HCT116 (cell line): Measurements from ENCODE around the gene C1orf50. TPM values are rescaled to one million over a fixed set of nuclear protein-coding genes. Genes with fewer than 3 reads are reported as not detected.

Experiments
- ATAC-seq: fragments of 200-7000 bp; cut with Tn5 transposase; 2 replicates; pipeline ENCODE4 v1.9.1; 2020; ENCODE audit warnings: mild to moderate bottlenecking, moderate library complexity
- BruUV-seq: library from RNA; stranded (reverse); fragments of 400-500 nt; replicated peaks from 2 replicates; lab custom pipeline; 2021; lab: Mats Ljungman, UMichigan
- CTCF ChIA-PET: fragments of 300-600 bp; sonication (Branson Sonifier 250); formaldehyde crosslinking; loops from one replicate; lab custom pipeline; 2021; ENCODE audit warnings: antibody characterized with exemption; lab: Charles Lee
- POLR2A ChIA-PET: fragments of 300-600, 350-600 bp; sonication (Branson Sonifier 250); formaldehyde crosslinking; loops from one replicate; lab custom pipeline; 2021; ENCODE audit warnings: antibody characterized with exemption; lab: Charles Lee
- RAD21 ChIA-PET, 2 experiments: fragments of 300-600 bp; sonication (Branson Sonifier 250); formaldehyde crosslinking; loops; one replicate each; lab custom pipeline; 2023; ENCODE audit warnings: low total read pairs in 2 of 2; ENCODE audit not compliant: uncharacterized antibody in 2 of 2, unreplicated experiment in 2 of 2, low non-redundant PET in 1 of 2; lab: Charles Lee
- DNase-seq: peaks from one replicate; pipeline ENCODE4 v3.0.0-alpha.2; 2010; ENCODE audit warnings: low read depth, low spot score
- H2AFZ ChIP-seq: fragments of 200-600 bp; shearing (Covaris generic), sonication (generic); 2 replicates; pipeline ENCODE4 v1.6.1; 2017; ENCODE audit warnings: low read depth, mixed run types, mixed read lengths, antibody characterized with exemption, low read length; ENCODE audit not compliant: poor library complexity, severe bottlenecking
- H3K27ac ChIP-seq: 2 replicates; pipeline ENCODE4 v1.5.1; 2012; ENCODE audit warnings: low read depth, low read length
- H3K27me3 ChIP-seq: fragments of 200-600 bp; sonication (generic); 2 replicates; pipeline ENCODE4 v1.6.1; 2016; ENCODE audit warnings: mixed run types, low read length, mixed read lengths; ENCODE audit not compliant: insufficient read depth
- H3K36me3 ChIP-seq, 2 experiments: fragments of 200-500 bp in 1 of 2; fragments of 200-600 bp in 1 of 2; sonication (Bioruptor generic) in 1 of 2; sonication (generic) in 1 of 2; 2 replicates each; pipeline versions ENCODE4 v1.5.1 to v1.6.1; 2014 to 2016; ENCODE audit warnings: low read length in 2 of 2, inconsistent platforms in 1 of 2, mixed read lengths in 1 of 2, mixed run types in 1 of 2; ENCODE audit not compliant: insufficient read depth in 2 of 2, control insufficient read depth in 1 of 2
- H3K4me1 ChIP-seq, 2 experiments: fragments of 200-600 bp in 1 of 2; sonication (generic) in 1 of 2; 2 replicates each; pipeline versions ENCODE4 v1.5.1 to v1.6.1; 2012 to 2017; ENCODE audit warnings: low read length in 2 of 2, inconsistent platforms in 1 of 2, mild to moderate bottlenecking in 1 of 2, mixed read lengths in 1 of 2, mixed run types in 1 of 2, moderate library complexity in 1 of 2; ENCODE audit not compliant: insufficient read depth in 2 of 2, control insufficient read depth in 1 of 2
- H3K4me2 ChIP-seq: fragments of 200-600 bp; sonication (generic); 2 replicates; pipeline ENCODE4 v1.6.1; 2017; ENCODE audit warnings: mixed run types, low read length, mixed read lengths
- H3K4me3 ChIP-seq, 2 experiments: fragments of 200-600 bp in 1 of 2; sonication (generic) in 1 of 2; replicated peaks in 1 of 2; 2 replicates each; pipeline ENCODE4 v1.5.1; 2011 to 2016; ENCODE audit warnings: low read length in 2 of 2, control low read depth in 1 of 2, low read depth in 1 of 2, mild to moderate bottlenecking in 1 of 2, mixed read lengths in 1 of 2, mixed run types in 1 of 2
- H3K79me2 ChIP-seq: fragments of 200-600 bp; sonication (generic); 2 replicates; pipeline ENCODE4 v1.6.1; 2017; ENCODE audit warnings: mild to moderate bottlenecking, mixed run types, low read length, moderate library complexity, mixed read lengths; ENCODE audit not compliant: insufficient read depth
- H3K9ac ChIP-seq: fragments of 200-600 bp; sonication (generic); 2 replicates; pipeline ENCODE4 v1.6.1; 2016; ENCODE audit warnings: low read length, mixed read lengths
- H3K9me2 ChIP-seq: fragments of 200-600 bp; sonication (generic), shearing (Covaris generic); 2 replicates; pipeline ENCODE4 v1.6.1; 2017; ENCODE audit warnings: mixed run types, mild to moderate bottlenecking, moderate library complexity; ENCODE audit not compliant: insufficient read depth
- H3K9me3 ChIP-seq, 2 experiments: fragments of 200-500 bp in 1 of 2; fragments of 200-600 bp in 1 of 2; sonication (Bioruptor generic) in 1 of 2; sonication (generic) in 1 of 2; 2 replicates each; pipeline ENCODE4 v1.6.1; 2014 to 2017; ENCODE audit warnings: low read length in 2 of 2, mixed read lengths in 2 of 2, inconsistent platforms in 1 of 2, low read depth in 1 of 2, mild to moderate bottlenecking in 1 of 2, mixed run types in 1 of 2, moderate library complexity in 1 of 2; ENCODE audit not compliant: control insufficient read depth in 1 of 2, insufficient read depth in 1 of 2
- H4K20me1 ChIP-seq: fragments of 200-600 bp; sonication (generic), shearing (Covaris generic); 2 replicates; pipeline ENCODE4 v1.6.1; 2017; ENCODE audit warnings: mixed run types, mild to moderate bottlenecking, moderate library complexity; ENCODE audit not compliant: insufficient read depth
- ATF3 ChIP-seq: IDR thresholded peaks from 2 replicates; pipeline ENCODE4 v1.6.1; 2012
- EZH2 ChIP-seq: fragments of 200-600 bp; sonication (generic); IDR thresholded peaks from 2 replicates; pipeline ENCODE4 v1.6.1; 2017; ENCODE audit warnings: antibody characterized with exemption, mixed run types
- MAX ChIP-seq: IDR thresholded peaks from 2 replicates; pipeline ENCODE4 v1.6.1; 2012
- SIN3A ChIP-seq: IDR thresholded peaks from 2 replicates; pipeline ENCODE4 v1.6.1; 2012; ENCODE audit warnings: low read depth
- ZBTB33 ChIP-seq: IDR thresholded peaks from 2 replicates; pipeline ENCODE4 v1.6.1; 2011; ENCODE audit warnings: mild to moderate bottlenecking, low read length, moderate library complexity; ENCODE audit not compliant: insufficient replicate concordance; ENCODE audit errors: extremely low read depth
- intact Hi-C: fragments of 100-400 bp; cut with micrococcal nuclease; formaldehyde crosslinking; loops from 2 replicates; pipeline ENCODE4 v1.10.0; 2022
- total RNA-seq: library from RNA; stranded (reverse); gene quantifications from one replicate; pipeline ENCODE4 v1.2.1, GENCODE V29; 2021; ENCODE audit not compliant: unreplicated experiment

The C1orf50 gene
- total RNA-seq, 1 experiment from 2014 or later, result 5.8 TPM

- no peak for ATAC-seq
- no peak overlapping the region for H3K27ac ChIP-seq
- no peaks in the 10 kb centered on the region for H3K9me3 ChIP-seq
- H3K27me3 ChIP-seq, result no peaks in the 10 kb centered on the region
- no peak overlapping the region for H3K4me2 ChIP-seq
- H3K4me1 ChIP-seq, result 0 out of 4 replicates have a peak, but pooled peaks cover 0 to 5% of the 10 kb centered on the region in 2 experiments
- H2AFZ ChIP-seq, result no peak overlapping the region
- H3K4me3 ChIP-seq, result no peak overlapping the region
- POLR2A ChIA-PET, result interaction anchor here (0.5 kb wide), 1 partner anchor 7 kb away, joined by 3 read pairs; no protein-coding TSS in a partner anchor
- no peak for DNase-seq
- H3K9me2 ChIP-seq, result no peaks in the 10 kb centered on the region
- H3K9ac ChIP-seq, result no peak overlapping the region
- intact Hi-C loops, result no loop called here
- no TSS peak for BruUV-seq
- RAD21 ChIA-PET, result no interaction called here
- H3K79me2 ChIP-seq, result no peaks in the 10 kb centered on the region
- CTCF ChIA-PET, result interaction anchor here (1.0 kb wide), 1 partner anchor 14 kb away, joined by 3 read pairs; the partner anchor contains the start of genes C1orf50 and P3H1
- TF ChIP-seq ZBTB33 (no peak), ATF3 (no peak), SIN3A (no peak), EZH2 (no peak), MAX (no peak)
- TF ChIP-seq, all 23 proteins: peak for 0
- no peaks in the 10 kb centered on the region for H4K20me1 ChIP-seq
- H3K36me3 ChIP-seq, result peaks cover 14 to 42% of the 10 kb centered on the region in 2 experiments; a peak in 3 of 4 replicates
Measured at GRCh38 chr1:42753070-42753469, 14.0 kb upstream of the C1orf50 start.
